SJCRH30 (cell line): ENCODE measurements around the gene PTPN7. TPM values are rescaled to one million over a fixed set of nuclear protein-coding genes. Genes with fewer than 3 reads are reported as not detected.
"Not testable (repeated sequence)": the region's sequence is repeated elsewhere in the genome, so short reads cannot be mapped to it uniquely, and the experiment has no call there.

Source experiments
- DNase-seq, 2 experiments: peaks; one replicate each; pipeline ENCODE4 v3.0.0-alpha.2; 2015 to 2020
- H3K27ac ChIP-seq: fragments of 250-450 bp; sonication (Bioruptor Pico); 2 replicates; pipeline ENCODE4 v1.5.1; 2020; ENCODE audit warnings: mild to moderate bottlenecking, moderate library complexity
- H3K27me3 ChIP-seq: fragments of 250-450 bp; sonication (Bioruptor Pico); 2 replicates; pipeline ENCODE4 v1.5.1; 2020; ENCODE audit warnings: mild to moderate bottlenecking, moderate library complexity
- H3K36me3 ChIP-seq: fragments of 250-450 bp; sonication (Bioruptor Pico); 2 replicates; pipeline ENCODE4 v1.5.1; 2020; ENCODE audit warnings: mild to moderate bottlenecking, moderate library complexity
- H3K4me1 ChIP-seq: fragments of 250-450 bp; sonication (Bioruptor Pico); 2 replicates; pipeline ENCODE4 v1.5.1; 2020; ENCODE audit warnings: mild to moderate bottlenecking, moderate library complexity
- H3K4me3 ChIP-seq: fragments of 250-450 bp; sonication (Bioruptor Pico); 2 replicates; pipeline ENCODE4 v1.5.1; 2020; ENCODE audit warnings: mild to moderate bottlenecking, moderate library complexity
- H3K9me3 ChIP-seq: fragments of 250-450 bp; sonication (Bioruptor Pico); replicated peaks from 2 replicates; pipeline ENCODE4 v1.5.1; 2020; ENCODE audit warnings: mild to moderate bottlenecking, moderate library complexity
- total RNA-seq: library from RNA; depleted of rRNA; stranded (reverse); fragments of >200 nt; shearing (Covaris generic); gene quantifications from 2 replicates; pipeline ENCODE4 v1.2.3, GENCODE V29; 2014

The PTPN7 gene
- total RNA-seq, 1 experiment from 2014 or later = 0.14 TPM

DNA sequence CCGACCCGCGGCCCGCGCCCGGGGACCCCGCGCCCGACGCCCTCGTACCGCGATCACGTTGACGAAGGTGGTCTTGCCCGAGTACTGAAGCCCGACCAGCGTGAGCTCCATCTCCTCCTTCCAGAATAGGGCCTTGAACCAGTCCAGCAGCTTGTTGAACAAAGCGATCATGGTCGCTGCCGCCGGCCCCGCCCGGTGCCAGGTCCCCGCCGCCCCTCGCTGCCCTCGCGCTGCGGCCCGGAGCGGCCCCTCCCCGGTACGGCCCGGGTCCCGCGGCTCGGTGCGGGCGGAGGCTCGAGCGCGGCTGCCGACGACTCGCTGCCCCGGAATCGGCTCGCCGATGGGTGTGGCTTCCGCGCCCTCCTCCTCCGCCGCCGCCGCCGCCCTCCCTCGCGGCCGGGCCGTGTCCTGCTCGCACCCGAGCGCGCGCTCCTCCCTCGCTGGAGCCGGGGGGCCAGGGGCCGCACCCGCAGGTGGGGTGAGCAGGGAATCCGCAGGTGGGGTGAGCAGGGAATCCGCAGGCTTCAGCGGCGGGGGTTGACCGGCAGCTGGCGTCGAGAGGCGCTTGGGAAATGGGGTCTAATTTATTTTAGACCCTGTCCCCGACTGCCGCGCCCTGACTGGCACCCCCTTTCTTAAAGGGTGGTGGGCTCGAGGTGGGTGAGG is 15.9 kb downstream of the PTPN7 start, which contains the start of gene ARL8A:
Gene ARL8A, minus strand, starts transcription at position 336 of the 666 bp plus-strand sequence. Its CDS starts 165 bp downstream, at position 171.
- H3K4me1 ChIP-seq = peaks cover 2% of the 10 kb centered on the region; the same call in 1 of the 2 replicates
- DNase-seq = peak; percentile 57 to 60

DNA sequence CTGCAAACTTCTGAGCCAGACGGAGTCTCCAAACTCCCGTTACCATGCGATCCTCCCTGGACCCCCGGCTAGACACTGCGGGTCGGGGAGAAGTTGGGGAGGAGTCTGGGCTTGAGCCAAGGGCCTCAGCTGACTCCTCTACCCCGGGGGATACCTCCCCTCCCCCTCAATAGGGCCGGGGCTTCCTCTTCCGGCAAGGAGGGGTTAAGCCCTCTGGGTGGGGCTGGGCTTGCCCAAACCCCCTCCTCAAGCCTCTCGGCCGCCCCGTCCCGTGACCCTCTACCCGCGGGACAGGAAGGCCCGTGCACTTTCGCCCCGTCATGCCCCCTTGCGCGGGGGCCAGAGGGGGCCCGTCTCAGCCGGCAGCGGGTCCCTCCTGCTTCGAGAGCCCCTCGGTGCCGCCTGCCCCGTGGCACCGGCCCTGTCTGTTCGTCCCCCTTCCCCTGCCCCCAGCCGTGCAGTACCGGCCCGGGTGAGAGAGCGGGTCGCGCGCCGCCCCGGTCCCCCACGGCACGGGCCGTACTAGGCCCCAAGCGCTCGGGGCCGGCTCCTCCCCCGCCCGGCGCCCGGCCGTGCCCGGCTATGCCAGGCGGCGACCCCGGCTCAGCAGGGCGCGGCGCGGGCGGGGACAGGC is 16.5 kb downstream of the PTPN7 start:
- H3K36me3 ChIP-seq = no peaks in the 10 kb centered on the region
- peaks cover 2% of the 10 kb centered on the region; the same call in 1 of the 2 replicates for H3K4me1 ChIP-seq
- peak in 1 of 2 experiments; percentile 53 for DNase-seq

More for the DNA sequence above, 15.9 kb downstream of the PTPN7 start, which contains the start of gene ARL8A:
- Histone ChIP-seq H3K27ac (0 out of 2 replicates have a peak within 1 kb of the TSS, but pooled peaks have one; percentile 21), H3K36me3 (no peaks in the 10 kb centered on the region), H3K9me3 (no peaks in the 10 kb centered on the region), H3K4me3 (peak within 1 kb of the TSS; percentile 91), H3K27me3 (peaks cover 17% of the 10 kb centered on the region)

DNA sequence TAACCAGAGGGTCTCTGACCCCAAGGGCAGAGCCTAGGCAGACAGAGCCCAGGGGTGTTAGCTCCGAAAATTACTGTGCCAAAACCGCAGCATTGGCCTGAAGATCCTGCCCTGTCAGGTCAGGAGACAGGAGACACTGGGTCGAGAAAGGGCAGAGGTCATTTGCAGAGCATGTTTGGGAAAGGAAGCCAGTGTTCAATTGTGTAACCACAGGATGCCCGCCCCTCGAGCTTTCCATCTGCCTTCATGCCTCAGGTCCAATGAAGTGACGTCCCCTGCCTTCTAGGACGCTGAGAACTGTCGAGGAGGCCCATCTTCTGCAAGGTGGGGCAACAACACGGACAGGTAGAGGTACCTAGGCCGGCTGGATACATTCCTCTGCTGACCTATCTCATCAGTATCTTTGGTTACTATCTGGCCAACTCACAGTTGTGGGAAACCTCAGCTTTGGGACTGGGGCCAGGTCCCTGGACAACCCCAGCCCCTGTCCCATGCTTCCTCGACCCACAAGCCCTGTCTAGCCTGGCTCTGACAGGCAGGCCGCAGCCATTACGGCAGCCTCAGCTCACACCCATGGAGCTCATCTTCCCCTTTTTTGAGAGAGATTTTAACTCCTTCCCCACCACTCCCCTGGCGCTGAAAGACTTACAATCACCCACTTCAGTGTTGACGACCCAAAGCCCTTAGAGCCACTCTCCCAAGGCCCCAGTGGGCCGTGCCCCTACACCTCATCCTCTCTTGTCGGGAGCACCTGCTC is 17.2 kb downstream of the PTPN7 start:
- H3K9me3 ChIP-seq = no peaks in the 10 kb centered on the region
- no peak overlapping the region for H3K27ac ChIP-seq
- peak in 1 of 2 experiments; percentile 47 for DNase-seq
- H3K4me3 ChIP-seq = peak overlapping the region; percentile 91
- H3K4me1 ChIP-seq = peaks cover 2% of the 10 kb centered on the region; the same call in 1 of the 2 replicates
- no peaks in the 10 kb centered on the region for H3K36me3 ChIP-seq
- H3K27me3 ChIP-seq = peaks cover 17% of the 10 kb centered on the region

More for the DNA sequence above, 16.5 kb downstream of the PTPN7 start:
- H3K27me3 ChIP-seq = peaks cover 17% of the 10 kb centered on the region
- no peaks in the 10 kb centered on the region for H3K9me3 ChIP-seq
- peak overlapping the region; percentile 91 for H3K4me3 ChIP-seq
- H3K27ac ChIP-seq = 0 out of 2 replicates have a peak overlapping the region, but pooled peaks have one; percentile 21

- not testable (repeated sequence) for H3K36me3 ChIP-seq, H3K4me3 ChIP-seq
Observed at GRCh38 chr1:202141468-202141867, 18.9 kb downstream of the PTPN7 start.

GRCh38 chr1:202140833-202141232 is 19.6 kb downstream of the PTPN7 start:
- DNase-seq = no peak
- Histone ChIP-seq H3K27ac (no peak overlapping the region), H3K36me3 (no peaks in the 10 kb centered on the region), H3K4me3 (no peak overlapping the region), H3K9me3 (no peaks in the 10 kb centered on the region), H3K27me3 (peaks cover under 1% of the 10 kb centered on the region; the same call in 1 of the 2 replicates), H3K4me1 (peaks cover 2% of the 10 kb centered on the region; the same call in 1 of the 2 replicates)

More at GRCh38 chr1:202141468-202141867, 18.9 kb downstream of the PTPN7 start:
- H3K9me3 ChIP-seq, DNase-seq, H3K4me1 ChIP-seq, H3K27ac ChIP-seq, H3K27me3 ChIP-seq: not testable (repeated sequence)

- DNase-seq = peak; percentile 50 to 86
- Histone ChIP-seq H3K4me3 (no peak overlapping the region), H3K4me1 (no peaks in the 10 kb centered on the region), H3K36me3 (peaks cover 5% of the 10 kb centered on the region; the same call in 1 of the 2 replicates), H3K9me3 (no peaks in the 10 kb centered on the region), H3K27ac (no peak overlapping the region), H3K27me3 (no peaks in the 10 kb centered on the region)
Observed at GRCh38 chr1:202135221-202135721, 25.1 kb downstream of the PTPN7 start.

GRCh38 chr1:202134645-202135172 is 25.7 kb downstream of the PTPN7 start:
- Histone ChIP-seq H3K27ac (no peak overlapping the region), H3K4me3 (no peak overlapping the region), H3K36me3 (peaks cover 5% of the 10 kb centered on the region; the same call in 1 of the 2 replicates), H3K9me3 (no peaks in the 10 kb centered on the region), H3K27me3 (no peaks in the 10 kb centered on the region), H3K4me1 (no peaks in the 10 kb centered on the region)
- no peak for DNase-seq

DNA sequence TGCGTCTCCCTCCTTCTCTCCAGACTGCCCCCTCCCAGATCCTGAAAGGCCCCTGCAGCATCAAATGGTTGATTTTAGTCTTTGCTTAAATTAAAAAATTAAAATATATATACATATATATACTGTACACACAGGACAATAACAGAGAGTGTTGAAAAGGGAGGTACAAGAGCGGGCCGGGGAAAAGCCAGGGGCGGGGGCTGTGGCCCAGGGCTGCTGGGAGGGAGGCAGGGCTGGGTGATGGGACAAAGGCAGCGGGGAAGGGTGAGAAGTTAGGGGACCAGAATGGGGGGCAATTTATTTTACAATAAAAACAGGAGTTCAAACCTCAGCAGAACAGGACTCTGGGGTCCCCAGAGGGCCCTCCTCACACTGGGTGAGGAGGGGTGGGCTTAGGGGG is 26.4 kb downstream of the PTPN7 start:
- Histone ChIP-seq H3K27me3 (no peaks in the 10 kb centered on the region), H3K9me3 (no peaks in the 10 kb centered on the region), H3K36me3 (peaks cover 5% of the 10 kb centered on the region; the same call in 1 of the 2 replicates), H3K4me3 (no peak overlapping the region), H3K27ac (no peak overlapping the region), H3K4me1 (no peaks in the 10 kb centered on the region)
- no peak for DNase-seq

DNA sequence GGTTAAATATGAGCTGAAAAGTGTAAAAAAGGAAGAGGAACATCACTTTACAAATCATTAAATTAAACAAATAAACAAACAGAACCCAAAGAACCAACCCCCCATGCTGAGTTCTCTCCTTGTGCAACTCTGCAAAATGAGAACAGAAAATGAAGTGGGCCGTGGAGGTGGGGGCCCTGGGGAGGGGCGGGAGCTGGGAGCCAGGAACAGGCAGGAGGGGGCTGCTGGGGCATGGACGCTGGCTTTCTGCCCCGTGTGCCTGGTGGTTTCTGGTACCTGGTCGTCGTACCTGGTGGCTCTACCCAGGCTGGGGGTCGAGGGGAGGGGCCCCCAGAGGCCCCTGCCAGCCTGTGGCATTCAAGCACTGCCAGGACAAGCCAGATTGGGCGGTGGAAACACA is 26.9 kb downstream of the PTPN7 start:
- no peak for DNase-seq
- H3K4me1 ChIP-seq = no peaks in the 10 kb centered on the region
- H3K36me3 ChIP-seq = peaks cover 5% of the 10 kb centered on the region; the same call in 1 of the 2 replicates
- H3K27ac ChIP-seq = no peak overlapping the region
- no peaks in the 10 kb centered on the region for H3K27me3 ChIP-seq
- H3K4me3 ChIP-seq = no peak overlapping the region
- H3K9me3 ChIP-seq = no peaks in the 10 kb centered on the region

GRCh38 chr1:202133001-202133400 is 27.4 kb downstream of the PTPN7 start:
- peaks cover 5% of the 10 kb centered on the region; the same call in 1 of the 2 replicates for H3K36me3 ChIP-seq
- no peak overlapping the region for H3K27ac ChIP-seq
- no peaks in the 10 kb centered on the region for H3K27me3 ChIP-seq
- no peaks in the 10 kb centered on the region for H3K9me3 ChIP-seq
- no peak for DNase-seq
- no peak overlapping the region for H3K4me3 ChIP-seq
- no peaks in the 10 kb centered on the region for H3K4me1 ChIP-seq

DNA sequence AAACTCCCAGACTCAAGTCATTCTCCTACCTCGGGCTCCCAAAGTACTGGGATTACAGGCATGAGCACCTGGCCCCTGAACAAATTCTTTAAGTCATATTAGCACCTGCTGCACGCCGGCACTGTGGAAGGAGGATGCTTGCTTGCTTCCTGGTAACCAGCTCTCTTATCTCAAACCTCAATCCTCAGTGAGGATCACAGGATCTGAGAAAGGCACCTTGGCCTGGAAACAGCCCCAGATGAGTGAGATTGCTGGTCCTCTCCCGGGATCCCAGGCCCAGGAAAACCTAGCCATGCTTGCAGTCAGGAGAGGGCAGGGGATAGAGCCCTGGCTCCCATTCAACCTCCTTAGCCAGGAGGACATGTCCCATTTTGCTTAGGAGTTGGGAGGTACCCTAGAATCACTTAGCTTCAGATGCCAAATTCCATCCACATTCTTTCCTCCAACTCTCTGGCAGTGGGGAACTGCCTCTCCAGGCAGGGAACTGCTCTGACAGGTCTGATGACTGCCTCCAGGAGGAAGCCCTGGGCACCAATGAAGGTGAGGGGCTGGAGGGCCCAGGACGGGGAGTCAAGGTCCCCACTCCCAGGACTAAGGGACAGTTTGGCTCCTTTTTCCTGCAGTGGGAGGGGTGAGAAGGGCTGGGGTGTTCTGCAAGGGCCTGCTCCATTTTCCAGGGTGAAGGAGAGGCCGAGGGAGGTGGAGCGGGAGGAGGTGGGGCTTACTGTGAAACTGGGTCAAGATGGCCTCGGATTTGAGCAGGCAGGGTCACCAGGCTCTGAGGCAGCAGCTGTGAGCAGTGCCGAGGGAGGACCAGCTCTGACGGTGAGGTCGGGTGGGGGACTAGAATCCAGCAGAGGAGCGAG is 28.2 kb downstream of the PTPN7 start:
- no peak for DNase-seq
- no peak overlapping the region for H3K27ac ChIP-seq
- H3K27me3 ChIP-seq = no peaks in the 10 kb centered on the region
- H3K4me3 ChIP-seq = no peak overlapping the region
- H3K36me3 ChIP-seq = peaks cover 5% of the 10 kb centered on the region; the same call in 1 of the 2 replicates
- no peaks in the 10 kb centered on the region for H3K9me3 ChIP-seq
- no peaks in the 10 kb centered on the region for H3K4me1 ChIP-seq

- Histone ChIP-seq H3K36me3 (peaks cover 5% of the 10 kb centered on the region; the same call in 1 of the 2 replicates), H3K27ac (no peak overlapping the region), H3K4me3 (no peak overlapping the region), H3K9me3 (no peaks in the 10 kb centered on the region), H3K27me3 (no peaks in the 10 kb centered on the region), H3K4me1 (no peaks in the 10 kb centered on the region)
- no peak for DNase-seq
Observed at GRCh38 chr1:202130816-202131522, 29.4 kb downstream of the PTPN7 start.

DNA sequence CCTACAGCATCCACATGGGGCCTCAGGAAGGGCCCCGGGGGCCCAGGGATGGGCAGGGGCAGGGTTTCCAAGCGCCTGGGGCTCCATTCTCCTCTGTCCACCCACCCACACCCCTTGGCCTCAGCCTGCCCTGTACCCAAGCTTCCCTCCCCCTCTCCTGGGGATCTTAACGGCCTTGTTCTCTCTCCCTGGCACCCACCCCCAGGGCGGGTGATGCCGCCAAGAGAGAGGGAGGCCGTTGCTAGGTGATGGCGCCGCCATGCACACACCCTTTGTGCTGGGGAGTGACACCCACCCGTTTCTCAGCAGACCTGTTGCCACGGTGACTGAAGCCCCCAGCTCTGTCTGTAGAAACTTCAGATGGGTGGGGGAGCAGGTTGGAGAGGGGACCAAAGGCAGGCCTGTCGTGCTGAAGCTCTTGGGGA is 30.1 kb downstream of the PTPN7 start:
- H3K36me3 ChIP-seq = peaks cover 5% of the 10 kb centered on the region; the same call in 1 of the 2 replicates
- H3K27me3 ChIP-seq = no peaks in the 10 kb centered on the region
- no peak overlapping the region for H3K27ac ChIP-seq
- no peaks in the 10 kb centered on the region for H3K9me3 ChIP-seq
- no peak for DNase-seq
- no peaks in the 10 kb centered on the region for H3K4me1 ChIP-seq
- no peak overlapping the region for H3K4me3 ChIP-seq
